ENCODE data around the gene RCOR3.
"Not testable (repeated sequence)": the region's sequence is repeated elsewhere in the genome, so short reads cannot be mapped to it uniquely, and the experiment has no call there.

The RCOR3 gene

GRCh38 chr1:211258756-211259637 lies at the start of gene RCOR3:
TSS of gene RCOR3 (plus strand) at chr1:211259366. CDS start at chr1:211259561, 195 bp downstream.
- peak; percentile 97 for DNase-seq (ENCODE audit: low read depth, low spot score)

DNA sequence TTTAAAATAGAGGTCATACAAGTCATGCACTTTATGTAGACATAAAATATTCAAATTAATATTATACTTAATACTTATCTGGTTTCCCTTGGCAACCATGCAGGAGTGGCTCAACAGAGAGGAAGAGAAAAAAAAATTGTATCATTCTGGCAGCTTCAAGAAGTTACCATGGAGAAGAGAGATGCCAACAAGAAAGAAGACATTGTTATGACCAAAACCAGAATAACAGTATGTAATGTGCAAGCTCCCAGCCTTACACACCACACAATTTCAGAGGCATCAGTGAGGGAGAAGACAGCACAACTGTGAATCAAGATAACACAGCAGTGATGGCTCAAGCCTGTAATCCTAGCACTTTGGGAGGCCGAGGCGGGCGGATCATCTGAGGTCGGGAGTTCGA lies 49.1 kb upstream of the RCOR3 start:
- DNase-seq (ENCODE audit: low read depth, low spot score): no peak

GRCh38 chr1:211210965-211211364 lies 48.2 kb upstream of the RCOR3 start:
- no peak for DNase-seq (ENCODE audit: low read depth, low spot score)

DNA sequence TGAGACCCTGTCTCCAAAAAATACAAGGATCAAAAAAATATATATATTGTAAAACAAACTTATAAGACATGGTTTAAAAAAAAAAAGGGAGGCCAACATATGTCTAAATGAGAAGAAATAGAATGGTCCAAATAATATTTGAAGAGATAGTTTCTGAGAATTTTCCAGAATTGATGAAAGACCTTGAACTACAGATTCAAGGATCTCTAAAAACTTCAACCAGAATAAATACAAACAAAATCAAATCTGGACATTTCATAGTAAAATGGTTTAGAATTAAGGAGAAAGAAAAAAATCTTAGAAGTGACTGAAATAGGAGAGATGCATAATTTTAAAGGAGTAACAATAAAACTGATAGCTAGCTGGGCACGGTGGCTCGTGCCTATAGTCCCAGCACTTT lies 45.5 kb upstream of the RCOR3 start:
- no peak for DNase-seq (ENCODE audit: low read depth, low spot score)

DNA sequence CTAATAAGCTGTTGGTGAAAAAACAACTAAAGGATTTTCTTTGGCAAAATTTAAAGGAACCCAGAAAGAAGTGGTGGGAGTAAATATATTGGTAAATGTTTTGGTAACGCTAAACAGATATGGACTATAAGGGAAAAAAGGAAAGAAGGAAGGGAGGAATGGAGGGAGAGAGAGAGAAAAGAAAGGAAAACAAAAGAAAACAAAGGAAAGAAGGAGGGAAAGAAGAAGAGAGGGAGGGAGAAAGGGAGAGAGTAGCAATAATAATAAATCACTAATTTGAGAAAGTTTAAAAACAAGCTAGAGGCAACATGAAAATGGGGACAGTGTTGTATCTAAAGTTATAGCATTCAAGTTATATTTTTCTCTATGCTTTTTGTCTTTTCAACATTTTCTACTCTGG lies 43.6 kb upstream of the RCOR3 start:
- DNase-seq (ENCODE audit: low read depth, low spot score): no peak

GRCh38 chr1:211217392-211217791 lies 41.8 kb upstream of the RCOR3 start:
- no peak for DNase-seq (ENCODE audit: low read depth, low spot score)

- peak; percentile 22 for DNase-seq (ENCODE audit: low read depth, low spot score)
Measured at GRCh38 chr1:211222469-211223234, 36.5 kb upstream of the RCOR3 start.

- DNase-seq (ENCODE audit: low read depth, low spot score): not testable (repeated sequence)
Measured at GRCh38 chr1:211228573-211229364, 30.4 kb upstream of the RCOR3 start.

GRCh38 chr1:211229365-211229759 lies 29.8 kb upstream of the RCOR3 start:
- no peak for DNase-seq (ENCODE audit: low read depth, low spot score)

- no peak for DNase-seq (ENCODE audit: low read depth, low spot score)
Measured at GRCh38 chr1:211231873-211232272, 27.3 kb upstream of the RCOR3 start.

DNA sequence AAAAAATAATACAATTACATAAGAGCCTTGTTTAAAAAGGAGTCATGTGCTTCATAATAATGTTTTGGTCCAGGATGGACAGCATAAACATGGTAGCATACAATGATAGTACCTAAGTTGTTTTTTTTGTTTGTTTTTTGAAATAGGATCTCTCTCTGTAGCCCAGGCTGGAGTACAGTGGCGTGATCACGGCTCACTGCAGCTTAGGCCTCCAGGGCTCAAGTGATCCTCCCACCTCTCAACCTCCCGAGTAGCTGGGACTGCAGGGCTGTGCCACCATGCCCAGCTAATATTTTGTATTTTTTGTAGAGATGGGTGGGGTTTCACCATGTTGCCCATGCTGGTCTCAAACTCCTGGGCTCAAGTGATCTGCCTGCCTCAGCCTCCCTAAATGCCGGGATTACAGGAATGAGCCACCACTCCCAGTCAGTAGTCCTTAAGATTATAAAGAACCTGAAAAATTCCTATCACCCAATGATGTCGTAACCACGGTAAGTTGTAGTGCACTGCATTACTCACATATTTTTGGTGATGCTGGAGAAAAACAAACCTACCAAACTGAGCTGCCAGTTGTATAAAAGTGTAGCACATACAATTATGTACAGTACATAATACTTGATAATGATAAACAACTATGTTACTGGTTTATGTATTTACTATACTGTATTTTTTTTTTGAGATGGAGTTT lies 22.4 kb upstream of the RCOR3 start:
- DNase-seq (ENCODE audit: low read depth, low spot score): no peak

- DNase-seq (ENCODE audit: low read depth, low spot score): no peak
Measured at GRCh38 chr1:211237579-211237978, 21.6 kb upstream of the RCOR3 start.

DNA sequence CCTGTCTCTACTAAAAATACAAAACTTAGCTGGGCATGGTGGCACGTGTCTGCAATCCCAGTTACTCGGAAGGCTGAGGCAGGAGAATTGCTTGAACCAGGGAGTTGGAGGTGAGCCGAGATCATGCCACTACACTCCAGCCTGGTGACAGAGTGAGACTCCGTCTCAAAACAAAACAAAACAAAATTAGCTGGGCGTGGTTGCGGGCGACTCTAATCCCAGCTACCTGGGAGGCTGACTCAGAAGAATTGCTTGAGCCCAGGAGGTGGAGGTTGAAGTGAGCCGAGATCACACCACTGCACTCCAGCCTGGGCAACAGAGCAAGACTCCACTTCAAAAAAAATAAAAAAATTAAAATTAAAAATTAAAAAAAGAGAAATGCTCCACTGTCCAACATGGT lies 18.6 kb upstream of the RCOR3 start:
- not testable (repeated sequence) for DNase-seq (ENCODE audit: low read depth, low spot score)

GRCh38 chr1:211241071-211241470 lies 18.1 kb upstream of the RCOR3 start:
- DNase-seq (ENCODE audit: low read depth, low spot score): no peak

DNA sequence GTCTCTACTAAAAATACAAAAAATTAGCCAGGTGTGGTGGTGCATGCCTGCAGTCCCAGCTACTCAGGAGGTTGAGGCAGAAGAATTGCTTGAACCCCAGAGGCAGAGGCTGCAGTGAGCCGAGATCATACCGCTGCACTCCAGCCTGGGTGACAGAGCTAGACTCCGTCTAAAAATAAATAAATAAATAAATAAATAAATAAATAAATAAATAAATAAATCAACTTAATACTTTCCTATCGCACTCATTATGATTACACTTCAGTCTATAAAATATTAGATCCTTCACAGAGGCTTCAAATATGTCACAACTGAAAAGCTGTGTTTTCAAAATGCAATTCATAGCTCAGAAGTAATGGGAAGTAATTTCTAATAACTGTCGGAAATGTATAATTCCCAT lies 15.5 kb upstream of the RCOR3 start:
- DNase-seq (ENCODE audit: low read depth, low spot score): not testable (repeated sequence)

DNA sequence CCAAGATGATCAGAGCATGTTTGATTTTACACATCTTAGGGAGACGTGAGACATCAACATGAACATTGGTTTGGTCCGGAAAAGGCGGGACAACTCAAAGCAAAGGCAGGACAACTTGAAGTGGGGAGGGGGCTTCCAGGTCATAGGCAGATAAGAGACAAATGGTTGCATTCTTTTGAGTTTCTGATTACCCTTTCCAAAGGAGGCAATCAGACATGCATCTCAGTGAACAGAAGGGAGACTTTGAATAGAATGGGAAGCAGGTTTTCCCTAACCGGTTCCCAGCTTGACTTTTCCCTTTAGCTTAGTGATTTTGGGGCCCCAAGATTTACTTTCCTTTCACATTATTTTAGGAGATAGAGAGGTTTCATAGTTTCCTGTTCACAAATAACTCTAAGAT lies 12.6 kb upstream of the RCOR3 start:
- peak; percentile 28 for DNase-seq (ENCODE audit: low read depth, low spot score)

- peak; percentile 63 for DNase-seq (ENCODE audit: low read depth, low spot score)
Measured at GRCh38 chr1:211247921-211248320, 11.2 kb upstream of the RCOR3 start.

DNA sequence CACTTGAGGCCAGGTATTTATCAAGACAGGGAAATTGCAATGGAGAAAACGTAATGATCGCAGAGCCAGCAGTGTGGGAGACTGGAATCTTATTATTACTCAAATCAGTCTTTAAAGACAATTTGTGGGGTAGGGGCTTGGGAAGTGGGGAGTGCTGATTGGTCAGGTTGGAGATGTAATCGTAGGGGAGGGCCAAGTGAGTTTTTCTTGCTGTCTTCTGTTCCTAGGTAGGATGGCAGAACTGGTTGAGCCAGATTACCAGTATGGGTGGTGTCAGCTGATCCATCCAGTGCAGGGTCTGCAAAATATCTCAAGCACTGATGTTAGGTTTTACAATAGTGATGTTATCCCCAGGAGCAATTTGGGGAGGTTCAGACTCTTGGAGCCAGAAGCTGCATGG lies 9.6 kb upstream of the RCOR3 start:
- peak; percentile 79 for DNase-seq (ENCODE audit: low read depth, low spot score)

DNA sequence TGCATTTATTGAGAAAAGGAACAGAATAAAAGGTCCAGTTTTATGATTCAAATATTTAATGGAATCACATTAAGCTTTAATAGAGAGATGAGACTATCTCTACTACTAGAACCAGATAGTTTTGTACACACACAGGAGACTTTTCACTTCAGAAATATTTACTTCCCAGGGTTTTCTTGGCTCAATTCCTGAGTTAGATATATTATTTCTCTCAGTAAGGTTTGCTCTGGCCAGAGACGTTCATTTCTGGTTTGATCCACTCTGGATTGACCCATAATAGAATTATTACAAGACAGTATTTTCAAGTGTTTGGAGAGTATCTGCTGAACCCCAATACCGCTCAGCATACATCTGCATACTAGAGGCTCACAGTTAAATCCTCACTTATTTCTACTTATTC lies 1.3 kb upstream of the RCOR3 start:
- no peak for DNase-seq (ENCODE audit: low read depth, low spot score)

- peak; percentile 82 for DNase-seq (ENCODE audit: low read depth, low spot score)
Measured at GRCh38 chr1:211258310-211258755, 833 bp upstream of the RCOR3 start.

DNA sequence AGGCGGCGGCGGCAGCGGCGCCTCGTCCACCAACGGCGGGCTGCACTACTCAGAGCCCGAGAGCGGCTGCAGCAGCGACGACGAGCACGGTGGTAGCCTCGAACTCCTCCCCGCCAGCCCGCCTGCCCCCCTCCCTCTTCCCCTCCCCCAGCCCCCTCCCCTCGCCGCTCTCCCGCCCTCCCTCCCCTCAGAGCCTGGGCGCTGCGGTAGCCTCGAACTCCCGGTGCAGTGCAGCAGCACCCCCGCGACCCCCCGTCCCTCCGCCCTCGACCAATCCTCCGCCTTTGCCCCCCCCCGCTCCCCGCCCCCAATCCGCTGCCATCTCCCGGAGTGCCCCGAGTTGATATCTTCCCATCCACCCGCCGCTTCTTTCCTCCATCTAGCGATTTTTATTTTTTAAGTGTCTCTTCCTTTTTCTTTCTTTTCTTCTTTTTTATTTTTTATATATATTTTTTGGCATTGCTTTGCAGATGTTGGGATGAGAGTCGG lies 516 bp downstream of the RCOR3 start:
- DNase-seq (ENCODE audit: low read depth, low spot score): no peak

Measured in ELF-1 (cell line).